ENCODE measurements around the gene UNC5B.

Gene UNC5B

DNA sequence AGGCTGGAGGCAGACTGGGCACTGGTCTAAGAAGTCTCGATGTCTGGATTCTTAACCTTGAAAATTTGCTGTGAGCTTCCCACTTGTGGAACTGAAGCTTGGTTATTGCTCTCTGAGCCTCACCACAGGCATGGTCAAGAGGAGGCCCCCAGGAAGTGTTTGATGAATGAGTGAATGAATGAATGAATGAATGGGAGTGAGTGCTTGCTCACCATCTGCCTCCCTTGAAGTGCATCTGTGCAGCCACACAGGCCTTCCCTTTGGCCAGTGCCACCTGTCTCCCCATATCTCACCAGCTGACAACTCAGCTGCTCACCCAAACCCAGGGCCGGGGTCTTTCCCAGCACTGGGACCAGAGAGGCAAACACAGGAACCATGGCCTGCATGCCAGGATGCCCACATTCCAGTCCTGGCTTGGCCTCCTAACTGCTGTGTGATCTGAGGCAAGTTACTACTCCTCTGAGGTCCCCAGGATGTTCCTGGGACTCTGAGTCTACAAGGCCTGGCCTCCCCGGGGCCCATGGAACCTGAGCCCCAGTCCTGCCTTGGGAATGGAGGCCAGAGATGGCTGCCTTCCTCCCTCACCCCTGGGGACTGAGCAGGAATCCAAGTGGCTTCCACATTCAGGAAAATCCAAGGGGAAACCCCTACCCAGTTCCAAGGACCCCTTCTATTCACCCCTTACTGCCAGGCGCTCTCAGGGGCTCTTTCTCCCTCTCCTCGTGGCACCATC lies 55.3 kb downstream of the UNC5B start:
- no peak overlapping the region for H3K27ac ChIP-seq
- TF ChIP-seq, protein P1, sequence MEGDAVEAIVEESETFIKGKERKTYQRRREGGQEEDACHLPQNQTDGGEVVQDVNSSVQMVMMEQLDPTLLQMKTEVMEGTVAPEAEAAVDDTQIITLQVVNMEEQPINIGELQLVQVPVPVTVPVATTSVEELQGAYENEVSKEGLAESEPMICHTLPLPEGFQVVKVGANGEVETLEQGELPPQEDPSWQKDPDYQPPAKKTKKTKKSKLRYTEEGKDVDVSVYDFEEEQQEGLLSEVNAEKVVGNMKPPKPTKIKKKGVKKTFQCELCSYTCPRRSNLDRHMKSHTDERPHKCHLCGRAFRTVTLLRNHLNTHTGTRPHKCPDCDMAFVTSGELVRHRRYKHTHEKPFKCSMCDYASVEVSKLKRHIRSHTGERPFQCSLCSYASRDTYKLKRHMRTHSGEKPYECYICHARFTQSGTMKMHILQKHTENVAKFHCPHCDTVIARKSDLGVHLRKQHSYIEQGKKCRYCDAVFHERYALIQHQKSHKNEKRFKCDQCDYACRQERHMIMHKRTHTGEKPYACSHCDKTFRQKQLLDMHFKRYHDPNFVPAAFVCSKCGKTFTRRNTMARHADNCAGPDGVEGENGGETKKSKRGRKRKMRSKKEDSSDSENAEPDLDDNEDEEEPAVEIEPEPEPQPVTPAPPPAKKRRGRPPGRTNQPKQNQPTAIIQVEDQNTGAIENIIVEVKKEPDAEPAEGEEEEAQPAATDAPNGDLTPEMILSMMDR (conservative IDR thresholded peaks at IDR 0.05), result no peak

DNA sequence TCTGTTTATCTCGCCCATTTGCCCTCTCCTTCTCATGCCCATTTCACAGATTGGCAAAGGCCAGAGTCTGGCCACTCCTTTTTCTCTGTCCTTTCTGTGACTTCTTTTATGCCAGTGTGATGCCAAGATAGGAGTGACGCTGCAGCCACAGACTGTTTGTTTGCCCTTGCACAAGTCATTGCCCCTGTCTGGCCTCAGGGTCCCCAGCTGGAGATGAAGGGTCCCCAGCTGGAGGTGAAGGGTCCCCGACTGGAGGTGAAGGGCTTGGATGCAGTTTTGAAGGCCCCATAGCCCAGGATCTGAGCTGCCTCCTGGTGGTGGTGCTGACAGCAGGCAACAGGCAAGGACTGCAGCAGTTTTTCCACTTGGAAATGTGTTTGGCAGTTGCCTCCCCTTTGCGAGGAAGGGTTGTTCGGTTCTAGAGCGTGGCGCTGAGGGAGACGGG lies 55.9 kb downstream of the UNC5B start:
- TF ChIP-seq, protein P1 (conservative IDR thresholded peaks at IDR 0.05), result peak; percentile 61
- no peak overlapping the region for H3K27ac ChIP-seq

DNA sequence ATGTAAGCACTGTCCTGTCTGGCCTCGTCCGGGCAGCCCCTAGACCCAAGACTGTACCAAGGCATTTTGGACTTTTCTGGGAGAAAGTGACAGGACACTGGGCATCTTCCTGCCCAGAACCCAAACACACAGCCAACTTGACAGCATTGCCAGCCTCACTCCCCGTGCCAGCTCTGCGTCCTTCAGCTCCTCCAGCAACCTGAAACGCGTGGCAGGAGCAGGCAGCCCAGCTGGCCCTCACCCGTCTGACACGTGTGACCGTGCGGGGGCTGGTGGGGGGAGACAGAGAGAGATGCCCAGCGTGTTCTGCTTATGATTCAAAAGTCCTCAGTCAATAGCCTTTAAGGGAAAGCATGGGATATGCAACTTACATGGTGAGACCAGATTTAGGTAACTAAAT lies 56.4 kb downstream of the UNC5B start:
- H3K27ac ChIP-seq, result no peak overlapping the region
- TF ChIP-seq, protein P1 (conservative IDR thresholded peaks at IDR 0.05), result 0 out of 2 replicates have a peak, but pooled peaks have one; percentile 7

DNA sequence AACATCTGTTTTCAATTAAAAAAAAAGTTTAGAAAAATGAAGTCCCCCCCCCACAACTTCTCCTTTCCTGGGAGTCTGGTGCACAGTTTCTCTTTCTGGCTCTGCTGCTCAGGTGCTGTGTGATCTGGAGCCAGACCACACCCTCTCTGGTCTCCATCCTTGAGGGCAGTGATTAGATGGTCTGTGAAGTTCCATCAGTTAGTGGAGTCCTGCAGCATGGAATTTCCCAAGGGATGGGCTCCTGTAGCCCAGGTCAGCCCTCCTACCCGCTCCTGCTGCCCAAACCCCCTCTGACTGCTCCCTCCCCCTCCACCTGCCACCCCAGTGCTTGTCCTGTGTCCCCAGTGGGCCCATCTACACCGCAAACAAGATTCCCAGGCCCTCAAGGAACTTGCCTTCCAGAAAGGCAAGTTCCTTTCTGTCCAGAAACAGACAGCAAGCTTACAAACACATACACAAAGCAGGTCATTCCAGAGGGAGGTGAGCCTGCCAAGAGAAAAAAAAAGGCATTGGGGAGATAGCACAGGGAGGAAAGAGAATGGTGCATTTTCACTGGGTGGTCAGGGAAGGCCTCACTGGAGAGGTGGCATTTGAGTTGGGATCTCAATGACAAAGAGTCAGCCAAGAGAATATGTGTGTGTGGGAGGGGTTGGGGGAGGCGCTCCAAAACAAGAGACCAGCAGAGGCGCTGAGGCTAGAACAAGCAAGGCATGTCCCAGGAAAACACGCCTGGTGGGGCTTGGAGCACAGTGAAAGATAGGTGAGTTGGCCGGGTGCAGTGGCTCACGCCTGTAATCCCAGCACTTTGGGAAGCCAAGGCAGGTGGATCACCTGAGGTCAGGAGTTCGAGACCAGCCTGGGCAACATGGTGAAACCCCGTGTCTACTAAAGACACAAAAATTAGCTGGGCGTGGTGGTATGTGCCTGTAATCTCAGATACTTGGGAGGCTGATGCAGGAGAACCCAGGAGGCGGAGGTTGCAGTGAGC lies 57.2 kb downstream of the UNC5B start:
- TF ChIP-seq, protein P1 (conservative IDR thresholded peaks at IDR 0.05), result no peak
- no peak overlapping the region for H3K27ac ChIP-seq

DNA sequence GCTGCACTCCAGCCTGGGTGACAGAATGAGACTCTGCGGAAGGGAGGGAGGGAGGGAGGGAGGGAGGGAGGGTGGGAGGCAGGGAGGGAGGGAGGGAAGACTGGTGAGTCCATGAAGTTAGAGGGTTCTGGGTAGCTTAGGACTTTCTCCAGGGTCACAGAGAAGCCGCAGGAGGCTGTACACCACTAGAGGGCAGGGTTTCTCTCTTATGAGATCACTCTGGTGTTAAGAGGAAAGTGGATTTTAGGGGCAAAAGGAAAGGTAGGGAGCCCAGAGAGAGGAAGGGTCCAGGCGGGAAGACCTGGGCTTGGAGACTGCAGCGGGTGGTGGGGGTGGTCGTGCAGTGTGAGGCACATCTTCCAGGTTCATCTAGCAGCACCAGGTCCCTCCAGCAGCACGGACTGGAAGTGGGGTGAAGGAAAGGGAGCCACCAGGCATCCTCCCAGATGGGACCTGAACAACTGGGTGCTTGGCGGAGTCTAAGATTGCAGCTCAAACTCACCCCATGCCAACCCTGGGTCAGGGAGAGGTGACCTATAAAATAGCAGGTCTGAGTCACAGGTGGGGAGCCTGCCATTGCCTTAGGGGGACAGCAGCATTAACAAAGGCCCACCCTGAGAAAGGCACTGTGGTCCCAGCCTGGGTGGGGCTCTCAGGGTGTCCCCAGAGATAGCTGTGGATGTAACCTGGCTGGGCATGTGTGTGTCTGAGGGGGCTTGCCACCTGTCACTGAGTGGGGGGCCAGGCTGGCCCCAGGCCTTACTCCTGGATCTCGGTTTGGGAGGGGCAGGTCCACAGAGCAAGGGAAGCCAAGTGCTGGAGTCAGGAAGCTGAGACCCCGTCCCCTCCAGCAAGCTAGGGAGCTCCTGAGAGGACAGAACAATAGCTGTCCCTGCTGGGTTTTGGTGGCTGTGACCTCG lies 58.2 kb downstream of the UNC5B start:
- TF ChIP-seq, protein P1 (conservative IDR thresholded peaks at IDR 0.05), result peak; percentile 73
- H3K27ac ChIP-seq, result no peak overlapping the region

DNA sequence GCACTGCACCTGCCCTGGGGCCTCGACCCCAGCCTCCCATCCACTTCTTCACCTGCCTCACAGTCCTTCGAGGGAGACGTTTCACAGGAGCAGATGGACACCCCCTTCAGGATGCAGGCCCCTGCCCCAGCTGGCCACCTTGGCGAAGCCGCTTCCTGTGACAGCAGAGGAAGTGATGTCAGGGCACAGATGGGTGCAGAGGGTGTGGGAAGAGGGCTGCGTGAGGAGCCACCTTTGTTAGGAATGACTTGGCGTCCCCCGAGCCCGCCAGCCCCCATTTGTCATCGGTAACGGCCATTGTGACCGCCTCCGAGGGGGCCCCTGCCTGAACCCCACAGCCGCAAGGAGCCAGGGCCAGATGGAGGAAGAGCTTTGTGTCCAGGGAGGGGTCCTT lies 59.3 kb downstream of the UNC5B start:
- H3K27ac ChIP-seq, result no peak overlapping the region
- TF ChIP-seq, protein P1 (conservative IDR thresholded peaks at IDR 0.05), result no peak
